HCT116 (cell line): ENCODE measurements around the gene DBET. TPM values are rescaled to one million over a fixed set of nuclear protein-coding genes. Genes with fewer than 3 reads are reported as not detected.

Experiments used
- ATAC-seq: fragments of 200-7000 bp; cut with Tn5 transposase; 2 replicates; pipeline ENCODE4 v1.9.1; 2020; ENCODE audit warnings: mild to moderate bottlenecking, moderate library complexity
- BruUV-seq: library from RNA; stranded (reverse); fragments of 400-500 nt; replicated peaks from 2 replicates; lab custom pipeline; 2021; lab: Mats Ljungman, UMichigan
- CTCF ChIA-PET: fragments of 300-600 bp; sonication (Branson Sonifier 250); formaldehyde crosslinking; loops from one replicate; lab custom pipeline; 2021; ENCODE audit warnings: antibody characterized with exemption; lab: Charles Lee
- POLR2A ChIA-PET: fragments of 300-600, 350-600 bp; sonication (Branson Sonifier 250); formaldehyde crosslinking; loops from one replicate; lab custom pipeline; 2021; ENCODE audit warnings: antibody characterized with exemption; lab: Charles Lee
- RAD21 ChIA-PET, 2 experiments: fragments of 300-600 bp; sonication (Branson Sonifier 250); formaldehyde crosslinking; loops; one replicate each; lab custom pipeline; 2023; ENCODE audit warnings: low total read pairs in 2 of 2; ENCODE audit not compliant: uncharacterized antibody in 2 of 2, unreplicated experiment in 2 of 2, low non-redundant PET in 1 of 2; lab: Charles Lee
- DNase-seq: peaks from one replicate; pipeline ENCODE4 v3.0.0-alpha.2; 2010; ENCODE audit warnings: low read depth, low spot score
- H2AFZ ChIP-seq: fragments of 200-600 bp; shearing (Covaris generic), sonication (generic); 2 replicates; pipeline ENCODE4 v1.6.1; 2017; ENCODE audit warnings: low read depth, mixed run types, mixed read lengths, antibody characterized with exemption, low read length; ENCODE audit not compliant: poor library complexity, severe bottlenecking
- H3K27ac ChIP-seq: 2 replicates; pipeline ENCODE4 v1.5.1; 2012; ENCODE audit warnings: low read depth, low read length
- H3K27me3 ChIP-seq: fragments of 200-600 bp; sonication (generic); 2 replicates; pipeline ENCODE4 v1.6.1; 2016; ENCODE audit warnings: mixed run types, low read length, mixed read lengths; ENCODE audit not compliant: insufficient read depth
- H3K36me3 ChIP-seq, 2 experiments: fragments of 200-500 bp in 1 of 2; fragments of 200-600 bp in 1 of 2; sonication (Bioruptor generic) in 1 of 2; sonication (generic) in 1 of 2; 2 replicates each; pipeline versions ENCODE4 v1.5.1 to v1.6.1; 2014 to 2016; ENCODE audit warnings: low read length in 2 of 2, inconsistent platforms in 1 of 2, mixed read lengths in 1 of 2, mixed run types in 1 of 2; ENCODE audit not compliant: insufficient read depth in 2 of 2, control insufficient read depth in 1 of 2
- H3K4me1 ChIP-seq, 2 experiments: fragments of 200-600 bp in 1 of 2; sonication (generic) in 1 of 2; 2 replicates each; pipeline versions ENCODE4 v1.5.1 to v1.6.1; 2012 to 2017; ENCODE audit warnings: low read length in 2 of 2, inconsistent platforms in 1 of 2, mild to moderate bottlenecking in 1 of 2, mixed read lengths in 1 of 2, mixed run types in 1 of 2, moderate library complexity in 1 of 2; ENCODE audit not compliant: insufficient read depth in 2 of 2, control insufficient read depth in 1 of 2
- H3K4me2 ChIP-seq: fragments of 200-600 bp; sonication (generic); 2 replicates; pipeline ENCODE4 v1.6.1; 2017; ENCODE audit warnings: mixed run types, low read length, mixed read lengths
- H3K4me3 ChIP-seq, 2 experiments: fragments of 200-600 bp in 1 of 2; sonication (generic) in 1 of 2; replicated peaks in 1 of 2; 2 replicates each; pipeline ENCODE4 v1.5.1; 2011 to 2016; ENCODE audit warnings: low read length in 2 of 2, control low read depth in 1 of 2, low read depth in 1 of 2, mild to moderate bottlenecking in 1 of 2, mixed read lengths in 1 of 2, mixed run types in 1 of 2
- H3K79me2 ChIP-seq: fragments of 200-600 bp; sonication (generic); 2 replicates; pipeline ENCODE4 v1.6.1; 2017; ENCODE audit warnings: mild to moderate bottlenecking, mixed run types, low read length, moderate library complexity, mixed read lengths; ENCODE audit not compliant: insufficient read depth
- H3K9ac ChIP-seq: fragments of 200-600 bp; sonication (generic); 2 replicates; pipeline ENCODE4 v1.6.1; 2016; ENCODE audit warnings: low read length, mixed read lengths
- H3K9me2 ChIP-seq: fragments of 200-600 bp; sonication (generic), shearing (Covaris generic); 2 replicates; pipeline ENCODE4 v1.6.1; 2017; ENCODE audit warnings: mixed run types, mild to moderate bottlenecking, moderate library complexity; ENCODE audit not compliant: insufficient read depth
- H3K9me3 ChIP-seq, 2 experiments: fragments of 200-500 bp in 1 of 2; fragments of 200-600 bp in 1 of 2; sonication (Bioruptor generic) in 1 of 2; sonication (generic) in 1 of 2; 2 replicates each; pipeline ENCODE4 v1.6.1; 2014 to 2017; ENCODE audit warnings: low read length in 2 of 2, mixed read lengths in 2 of 2, inconsistent platforms in 1 of 2, low read depth in 1 of 2, mild to moderate bottlenecking in 1 of 2, mixed run types in 1 of 2, moderate library complexity in 1 of 2; ENCODE audit not compliant: control insufficient read depth in 1 of 2, insufficient read depth in 1 of 2
- H4K20me1 ChIP-seq: fragments of 200-600 bp; sonication (generic), shearing (Covaris generic); 2 replicates; pipeline ENCODE4 v1.6.1; 2017; ENCODE audit warnings: mixed run types, mild to moderate bottlenecking, moderate library complexity; ENCODE audit not compliant: insufficient read depth
- ATF3 ChIP-seq: IDR thresholded peaks from 2 replicates; pipeline ENCODE4 v1.6.1; 2012
- CBX3 ChIP-seq: IDR thresholded peaks from 2 replicates; pipeline ENCODE4 v1.6.1; 2012; ENCODE audit warnings: low read depth
- CEBPB ChIP-seq: IDR thresholded peaks from 2 replicates; pipeline ENCODE4 v1.6.1; 2012; ENCODE audit warnings: low read depth
- EGR1 ChIP-seq: IDR thresholded peaks from 2 replicates; pipeline ENCODE4 v1.6.1; 2012; ENCODE audit warnings: low read depth
- MAX ChIP-seq: IDR thresholded peaks from 2 replicates; pipeline ENCODE4 v1.6.1; 2012
- POLR2A ChIP-seq: IDR thresholded peaks from 2 replicates; pipeline ENCODE4 v1.7.0; 2011; ENCODE audit warnings: borderline replicate concordance; ENCODE audit not compliant: insufficient read depth, insufficient read length; ENCODE audit errors: extremely low read depth
- REST ChIP-seq: IDR thresholded peaks from 2 replicates; pipeline ENCODE4 v1.6.1; 2012; ENCODE audit warnings: low read depth
- SIN3A ChIP-seq: IDR thresholded peaks from 2 replicates; pipeline ENCODE4 v1.6.1; 2012; ENCODE audit warnings: low read depth
- SP1 ChIP-seq: IDR thresholded peaks from 2 replicates; pipeline ENCODE4 v1.6.1; 2012; ENCODE audit warnings: low read depth
- SRF ChIP-seq: IDR thresholded peaks from 2 replicates; pipeline ENCODE4 v1.6.1; 2012; ENCODE audit warnings: low read depth
- TCF7L2 ChIP-seq: IDR thresholded peaks from 2 replicates; pipeline ENCODE4 v1.7.0; 2011; ENCODE audit warnings: borderline replicate concordance, inconsistent platforms; ENCODE audit not compliant: insufficient read depth, insufficient read length; ENCODE audit errors: extremely low read depth
- ZBTB33 ChIP-seq: IDR thresholded peaks from 2 replicates; pipeline ENCODE4 v1.6.1; 2011; ENCODE audit warnings: mild to moderate bottlenecking, low read length, moderate library complexity; ENCODE audit not compliant: insufficient replicate concordance; ENCODE audit errors: extremely low read depth
- ZNF274 ChIP-seq: fragments of 200-500 bp; sonication (Bioruptor generic); IDR thresholded peaks from 2 replicates; pipeline ENCODE4 v1.6.1; 2014; ENCODE audit warnings: mild to moderate bottlenecking, low read depth, low read length, inconsistent platforms
- intact Hi-C: fragments of 100-400 bp; cut with micrococcal nuclease; formaldehyde crosslinking; loops from 2 replicates; pipeline ENCODE4 v1.10.0; 2022
- total RNA-seq: library from RNA; stranded (reverse); gene quantifications from one replicate; pipeline ENCODE4 v1.2.1, GENCODE V29; 2021; ENCODE audit not compliant: unreplicated experiment

DBET gene
- total RNA-seq, 1 experiment from 2014 or later, result not detected

GRCh38 chr4:190018201-190018920 lies 45.9 kb upstream of the DBET start:
- Histone ChIP-seq H4K20me1 (no peaks in the 10 kb centered on the region), H3K36me3 (no peaks in the 10 kb centered on the region), H3K27ac (no peak overlapping the region), H2AFZ (no peak overlapping the region), H3K9me2 (no peaks in the 10 kb centered on the region), H3K9me3 (no peaks in the 10 kb centered on the region), H3K4me3 (no peak overlapping the region), H3K4me2 (no peak overlapping the region), H3K4me1 (no peaks in the 10 kb centered on the region), H3K79me2 (no peaks in the 10 kb centered on the region), H3K9ac (no peak overlapping the region), H3K27me3 (no peaks in the 10 kb centered on the region)
- RAD21 ChIA-PET, result no interaction called here
- POLR2A ChIA-PET, result no interaction called here
- DNase-seq, result no peak
- ATAC-seq, result no peak
- intact Hi-C loops, result no loop called here
- no peak for TF ChIP-seq SIN3A
- no peak for TF ChIP-seq SRF
- no peak for TF ChIP-seq REST
- TF ChIP-seq CBX3, result no peak
- no peak for TF ChIP-seq SP1
- TF ChIP-seq MAX, result no peak
- TF ChIP-seq TCF7L2, result no peak
- TF ChIP-seq POLR2A, result no peak
- TF ChIP-seq EGR1, result no peak
- TF ChIP-seq ATF3, result no peak
- TF ChIP-seq ZBTB33, result no peak
- TF ChIP-seq ZNF274, result no peak
- TF ChIP-seq CEBPB, result no peak
- BruUV-seq, result no TSS peak
- CTCF ChIA-PET, result no interaction called here
